HT-29 (cell line): ENCODE measurements around the gene SCAPER. TPM values are rescaled to one million over a fixed set of nuclear protein-coding genes. Genes with fewer than 3 reads are reported as not detected.
A peak's percentile ranks its signal among the peaks of the same experiment; 100 is the strongest.

Experiments used
- DNase-seq: peaks from one replicate; pipeline ENCODE4 v3.0.0-alpha.2; 2015; ENCODE audit warnings: low spot score
- total RNA-seq: library from RNA; depleted of rRNA; stranded (reverse); fragments of >200 nt; shearing (Covaris generic); gene quantifications from 2 replicates; pipeline ENCODE4 v1.2.3, GENCODE V29; 2014

SCAPER gene
- total RNA-seq, 1 experiment from 2014 or later, result 6.0 TPM

DNA sequence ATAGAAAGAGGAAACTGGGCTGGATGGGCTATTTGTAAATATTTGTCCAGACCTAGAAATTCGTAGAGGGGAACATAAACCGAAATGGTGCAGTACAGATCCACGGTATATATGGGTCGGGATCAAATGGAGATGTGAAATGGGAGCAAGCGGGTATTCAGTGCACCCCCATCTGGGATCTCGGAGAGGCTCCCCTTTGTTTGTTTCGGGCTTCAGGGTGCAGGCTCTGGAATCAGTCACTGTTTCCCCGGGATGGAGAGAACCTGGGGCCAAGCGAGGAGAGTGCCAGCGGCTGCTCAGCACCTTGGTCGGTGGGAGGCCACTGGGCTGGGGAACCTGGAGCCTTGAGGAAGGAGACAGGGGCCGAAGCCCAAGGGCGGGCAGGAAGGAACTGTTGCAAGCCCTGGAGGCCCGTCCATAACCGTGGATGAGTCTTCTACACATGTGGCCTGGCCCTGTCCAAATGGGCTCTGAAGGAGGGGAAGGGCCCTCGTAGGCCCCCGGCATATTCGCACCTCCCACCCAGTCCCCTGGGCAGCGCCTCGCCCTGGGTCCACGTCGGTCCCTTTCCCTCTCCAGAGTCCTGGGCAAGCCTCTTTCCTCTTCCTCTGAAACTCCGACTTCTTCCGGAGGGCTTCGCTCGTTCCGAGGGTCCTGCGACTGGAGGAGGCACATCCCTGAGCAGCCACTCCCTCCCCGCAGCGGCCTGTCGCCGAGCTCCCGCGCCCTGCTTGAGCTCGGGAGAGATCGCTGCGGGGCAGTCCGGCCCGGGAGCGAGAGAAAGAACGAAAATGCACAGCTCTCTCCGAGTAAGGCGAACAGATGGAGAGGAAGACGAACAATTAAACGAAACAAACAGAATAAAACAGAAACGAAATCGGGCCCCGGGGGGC lies 565.6 kb downstream of the SCAPER start:
- DNase-seq, result no peak

DNA sequence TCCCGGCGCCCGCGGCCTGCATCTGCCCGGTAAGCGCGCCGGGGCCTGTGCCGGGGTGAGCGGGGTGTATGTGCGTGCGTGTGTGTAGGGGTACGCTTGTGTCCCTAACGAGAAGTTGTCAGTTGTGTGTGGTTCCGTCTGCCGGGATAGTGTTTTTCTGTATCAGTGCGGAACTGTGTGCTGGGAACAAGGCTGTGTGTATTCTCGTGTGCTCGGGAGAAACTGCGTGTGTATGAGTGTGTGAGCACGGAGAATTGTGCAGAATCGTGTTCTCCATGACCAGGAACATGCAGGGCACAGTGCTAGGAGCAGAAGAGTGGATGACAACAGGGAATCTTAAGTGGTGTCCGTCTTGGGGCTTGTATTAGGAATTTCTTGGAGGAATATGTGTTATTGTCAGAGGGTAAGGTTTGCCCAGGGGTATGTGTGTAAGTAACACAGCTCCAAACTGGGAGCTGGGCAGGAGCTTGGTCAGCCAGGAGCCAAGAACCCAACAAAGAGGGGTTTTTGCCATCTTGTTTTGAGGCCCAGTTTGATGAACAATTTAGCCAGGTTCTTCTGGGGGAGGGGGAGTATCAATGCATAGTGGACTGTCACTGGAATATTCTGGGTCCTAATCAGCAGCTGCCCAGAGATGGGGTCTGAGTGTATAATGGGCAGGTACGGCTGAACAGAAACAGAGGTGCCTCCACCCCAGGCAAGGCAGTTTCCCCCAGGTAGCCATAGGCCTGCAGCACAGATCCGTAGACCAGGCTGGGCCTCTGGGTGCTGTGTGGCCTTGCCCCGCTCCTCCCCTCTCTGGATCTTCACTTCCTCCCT lies 566.4 kb downstream of the SCAPER start:
- no peak for DNase-seq

DNA sequence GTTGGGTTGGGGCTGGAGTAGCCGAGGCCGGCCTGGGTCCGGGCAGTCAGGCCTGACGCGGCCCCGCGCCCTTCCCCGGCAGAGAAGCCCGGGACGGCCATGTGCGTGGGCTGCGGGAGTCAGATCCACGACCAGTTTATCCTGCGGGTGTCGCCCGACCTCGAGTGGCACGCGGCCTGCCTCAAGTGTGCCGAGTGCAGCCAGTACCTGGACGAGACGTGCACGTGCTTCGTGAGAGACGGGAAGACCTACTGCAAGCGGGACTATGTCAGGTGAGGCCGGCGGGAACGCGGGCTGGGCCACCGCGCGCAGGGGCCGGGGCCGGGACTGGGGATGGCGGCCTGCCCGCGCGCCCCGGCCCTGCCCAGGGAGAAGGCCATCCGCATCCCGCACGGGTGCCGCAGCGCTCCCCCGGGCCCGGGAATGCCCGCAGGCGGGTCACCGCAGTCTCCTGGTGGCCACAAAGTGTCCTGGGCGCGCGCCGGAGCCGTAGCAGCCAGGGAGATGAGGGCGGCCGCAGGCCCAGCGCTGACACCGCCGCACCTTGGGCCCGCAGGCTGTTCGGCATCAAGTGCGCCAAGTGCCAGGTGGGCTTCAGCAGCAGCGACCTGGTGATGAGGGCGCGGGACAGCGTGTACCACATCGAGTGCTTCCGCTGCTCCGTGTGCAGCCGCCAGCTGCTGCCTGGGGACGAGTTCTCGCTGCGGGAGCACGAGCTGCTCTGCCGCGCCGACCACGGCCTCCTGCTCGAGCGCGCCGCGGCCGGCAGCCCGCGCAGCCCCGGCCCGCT lies 567.2 kb downstream of the SCAPER start:
- DNase-seq, result no peak

DNA sequence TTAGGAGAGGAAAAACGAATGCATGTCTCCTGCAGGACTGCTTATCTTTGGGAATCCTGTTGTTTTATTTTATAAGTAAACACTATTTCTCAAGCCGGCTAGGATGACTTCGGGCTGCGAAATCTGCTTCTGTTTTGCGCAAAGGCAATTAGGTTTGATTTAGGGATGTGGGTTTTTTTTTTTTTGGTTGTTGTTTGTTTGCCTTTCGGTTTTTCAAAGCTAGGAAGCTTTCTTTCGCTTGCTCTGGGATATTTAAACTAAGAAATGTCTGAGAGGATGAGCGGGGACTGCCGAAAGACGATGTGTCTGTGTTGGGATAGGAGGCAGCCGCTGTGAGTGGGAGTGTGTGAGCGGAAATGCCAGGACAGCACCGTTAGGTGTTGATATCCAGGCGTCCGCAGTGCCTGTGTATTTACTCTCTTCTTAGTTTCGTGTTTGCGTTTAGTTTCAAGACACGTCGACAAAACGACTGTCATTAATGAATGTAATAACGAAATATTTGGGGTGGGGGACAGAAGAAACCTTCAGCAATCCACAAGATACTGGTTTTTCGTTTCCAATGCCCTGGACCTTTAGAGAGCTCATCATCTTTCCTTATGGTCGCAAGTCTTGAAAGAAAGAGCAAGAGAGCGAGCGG lies 568.0 kb downstream of the SCAPER start:
- DNase-seq, result no peak

DNA sequence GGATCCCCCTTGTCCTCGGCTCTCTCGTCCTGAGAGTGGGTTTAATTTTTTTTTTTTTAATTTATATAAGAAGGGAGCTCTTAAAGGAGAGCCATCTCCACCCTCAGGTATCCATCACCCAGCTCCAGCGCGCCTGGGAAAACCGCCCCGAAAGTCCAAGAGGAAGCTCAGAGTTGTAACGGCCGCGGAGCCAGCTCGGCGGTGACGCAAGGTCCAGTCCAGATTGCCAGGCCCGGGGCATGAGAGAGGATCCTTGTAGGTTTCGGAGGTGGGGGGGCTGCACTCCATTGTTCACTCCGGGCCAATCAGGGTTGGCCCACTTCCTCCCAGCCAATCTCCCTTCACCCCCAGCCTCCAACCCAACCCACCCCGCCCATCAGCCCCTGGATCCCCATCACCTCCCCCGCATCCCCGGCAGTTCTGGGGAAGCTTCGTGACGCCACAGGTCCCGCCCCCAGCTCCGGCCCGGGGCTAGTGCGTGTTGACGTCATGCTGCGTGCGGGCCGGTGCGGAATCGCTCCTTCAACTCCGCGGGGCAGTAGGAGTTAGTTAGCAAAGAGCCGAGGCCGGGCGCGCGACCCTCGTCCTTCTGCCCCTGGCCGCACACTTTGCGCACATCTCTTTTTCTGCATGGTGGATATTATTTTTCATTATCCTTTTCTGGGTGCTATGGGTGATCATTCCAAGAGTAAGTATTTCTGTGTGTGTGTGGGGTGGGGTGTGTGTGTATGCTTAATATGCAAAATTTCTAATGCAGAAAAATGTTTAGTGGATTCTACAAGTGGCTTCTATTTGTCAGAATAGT lies 568.7 kb downstream of the SCAPER start, which contains the start of gene ISL2:
Gene ISL2, plus strand, starts transcription at position 520 of the 805 bp plus-strand sequence. Its CDS starts 111 bp downstream, at position 631.
- DNase-seq, result no peak

DNA sequence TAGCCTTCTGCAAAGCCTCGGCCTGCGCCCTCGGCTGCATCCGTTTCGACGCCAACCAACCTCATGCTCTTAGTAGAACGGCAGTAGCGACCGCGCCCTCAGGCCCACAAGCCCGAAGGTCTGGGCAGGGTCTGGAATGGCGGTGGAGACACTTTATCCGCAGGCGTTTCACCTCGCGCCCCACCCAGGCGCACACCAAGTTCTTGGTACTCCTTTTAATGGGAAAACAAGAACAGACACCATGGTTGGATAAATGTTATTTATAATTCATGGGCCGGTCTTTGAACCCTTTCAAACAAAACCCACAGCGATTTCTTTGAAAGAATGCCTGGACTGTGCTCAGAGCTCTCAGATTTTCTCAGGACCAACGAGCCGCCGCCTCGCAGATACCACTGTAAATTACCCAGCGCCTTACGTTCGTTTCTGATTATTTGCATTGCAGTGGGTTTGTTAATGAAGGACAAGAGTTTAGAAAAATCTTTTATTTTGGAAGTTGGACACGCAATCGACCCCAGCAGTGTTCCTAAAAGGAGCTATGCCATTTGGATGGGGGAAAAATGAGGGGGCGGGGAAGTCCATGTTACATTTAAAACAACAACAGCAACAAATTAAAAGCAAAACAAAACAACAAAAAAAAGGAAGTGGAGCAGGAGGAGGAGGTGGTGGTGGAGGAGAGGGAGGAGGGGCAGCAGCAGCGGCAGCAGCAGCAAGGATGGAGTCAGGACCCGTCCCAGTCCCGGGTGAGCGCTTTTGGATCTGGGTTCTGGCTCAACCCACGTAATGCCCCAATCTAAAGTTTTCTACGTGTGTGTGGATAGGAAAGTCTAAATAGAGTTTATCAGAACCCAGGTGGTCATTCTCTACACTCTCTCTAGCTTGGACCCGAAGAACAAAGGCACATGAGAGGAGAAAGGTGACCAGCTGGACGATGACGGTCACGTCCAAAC lies 569.6 kb downstream of the SCAPER start:
- no peak for DNase-seq

DNA sequence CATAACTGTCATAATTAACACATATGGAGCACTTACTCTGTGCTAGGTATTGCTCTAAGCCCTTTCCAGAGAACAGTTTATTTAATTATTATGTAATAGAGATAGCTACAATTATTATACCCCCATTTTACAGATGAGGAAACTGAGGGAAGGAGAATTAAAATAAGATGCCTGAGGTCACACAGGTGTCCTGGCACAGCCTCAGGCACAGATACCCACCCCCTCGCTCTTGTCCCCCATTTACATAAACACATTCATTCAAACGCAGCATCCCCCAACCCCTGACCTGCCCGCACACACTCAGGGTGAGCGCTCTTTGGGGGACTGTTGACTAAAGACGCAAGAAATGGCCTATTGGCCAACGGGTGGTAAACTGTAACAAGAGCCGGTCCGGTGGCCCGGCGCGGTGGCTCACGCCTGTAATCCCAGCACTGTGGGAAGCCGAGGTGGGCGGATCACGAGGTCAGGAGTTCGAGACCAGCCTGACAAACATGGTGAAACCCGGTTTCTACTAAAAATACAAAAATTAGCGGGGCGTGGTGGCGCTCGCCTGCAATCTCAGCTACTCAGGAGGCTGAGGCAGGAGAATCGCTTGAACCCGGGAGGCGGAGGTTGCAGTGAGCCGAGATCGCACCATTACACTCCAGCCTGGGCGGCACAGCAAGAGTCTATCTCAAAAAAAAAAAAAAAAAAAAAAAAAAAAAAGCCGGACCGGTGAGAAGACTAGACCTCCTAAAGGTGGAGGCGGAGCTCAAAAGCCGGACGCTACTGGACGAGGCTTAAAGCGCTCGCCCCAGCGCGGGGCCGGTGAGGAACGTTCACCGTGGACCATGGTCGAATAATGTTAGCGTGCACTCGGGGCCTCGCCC lies 570.5 kb downstream of the SCAPER start:
- DNase-seq, result no peak

DNA sequence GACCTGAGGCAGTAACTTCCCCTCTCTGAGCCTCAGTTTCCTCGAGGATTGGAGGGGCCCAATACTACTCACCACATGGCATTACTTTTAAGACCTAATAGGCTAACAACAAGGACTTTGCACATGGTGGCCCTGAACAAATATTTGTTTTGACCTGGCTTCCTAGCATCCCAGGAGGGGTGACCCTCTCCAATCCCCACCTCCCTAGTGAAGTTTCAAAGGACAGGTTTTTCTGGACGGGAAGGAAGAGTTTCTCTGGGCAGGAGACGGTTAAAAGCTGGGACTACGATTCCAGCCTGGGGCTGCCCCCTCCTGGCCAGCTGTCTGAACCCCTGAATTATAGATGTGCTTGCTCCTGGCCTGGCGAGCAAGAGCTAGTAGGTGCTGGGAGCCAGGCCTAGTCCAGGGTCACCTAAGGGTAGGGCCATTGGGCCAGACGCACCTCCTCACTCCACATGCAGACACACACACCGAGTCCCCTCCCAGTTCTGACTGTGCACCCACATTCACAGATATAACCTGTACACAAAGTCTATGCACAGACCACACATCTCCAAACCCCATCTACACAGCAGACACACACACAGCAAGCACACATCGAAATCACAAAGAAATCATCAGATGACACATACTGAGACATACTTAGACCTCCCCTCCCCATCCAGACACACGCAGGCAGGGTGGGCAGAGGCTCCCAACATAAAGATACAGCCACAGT lies 571.3 kb downstream of the SCAPER start:
- DNase-seq, result peak; percentile 82

DNA sequence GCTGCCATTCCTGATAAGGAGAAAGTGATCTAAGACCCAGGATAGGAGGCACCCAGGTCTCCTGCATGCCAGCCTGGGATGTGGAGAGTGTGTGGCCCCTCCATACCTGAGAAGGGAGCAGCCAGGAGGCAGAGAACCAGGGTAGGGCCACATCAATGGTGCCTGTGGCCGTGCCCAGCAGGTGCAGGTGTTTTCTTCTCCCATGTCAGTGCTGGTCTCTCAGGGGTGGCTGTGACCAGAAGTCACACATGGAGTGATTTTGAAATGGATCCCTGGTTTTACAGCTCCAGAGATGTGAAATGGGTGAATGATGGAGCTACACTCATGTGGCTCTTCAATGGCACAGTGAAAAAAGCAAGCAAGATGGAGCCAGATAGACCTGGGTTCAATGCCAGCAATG lies 571.8 kb downstream of the SCAPER start:
- no peak for DNase-seq

DNA sequence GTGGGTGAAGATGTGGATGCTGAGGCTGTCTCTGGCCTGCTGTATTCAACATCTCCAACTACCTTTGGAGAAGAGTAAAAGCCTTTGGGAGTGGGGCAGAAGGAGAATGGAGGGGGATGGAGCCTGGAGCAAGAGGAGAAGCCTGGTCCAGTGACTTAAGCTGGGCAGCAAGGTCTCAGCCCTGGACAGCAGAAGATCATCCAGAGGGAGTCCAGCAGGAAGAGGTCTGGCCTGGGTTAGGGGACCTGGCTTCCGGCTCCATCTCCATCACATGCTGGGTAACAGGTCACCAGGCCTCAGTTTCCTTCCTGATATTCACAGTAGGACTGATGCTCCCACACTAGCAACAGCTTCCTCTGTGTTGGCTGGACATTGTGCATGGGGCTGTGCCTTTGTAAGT lies 572.3 kb downstream of the SCAPER start:
- no peak for DNase-seq

DNA sequence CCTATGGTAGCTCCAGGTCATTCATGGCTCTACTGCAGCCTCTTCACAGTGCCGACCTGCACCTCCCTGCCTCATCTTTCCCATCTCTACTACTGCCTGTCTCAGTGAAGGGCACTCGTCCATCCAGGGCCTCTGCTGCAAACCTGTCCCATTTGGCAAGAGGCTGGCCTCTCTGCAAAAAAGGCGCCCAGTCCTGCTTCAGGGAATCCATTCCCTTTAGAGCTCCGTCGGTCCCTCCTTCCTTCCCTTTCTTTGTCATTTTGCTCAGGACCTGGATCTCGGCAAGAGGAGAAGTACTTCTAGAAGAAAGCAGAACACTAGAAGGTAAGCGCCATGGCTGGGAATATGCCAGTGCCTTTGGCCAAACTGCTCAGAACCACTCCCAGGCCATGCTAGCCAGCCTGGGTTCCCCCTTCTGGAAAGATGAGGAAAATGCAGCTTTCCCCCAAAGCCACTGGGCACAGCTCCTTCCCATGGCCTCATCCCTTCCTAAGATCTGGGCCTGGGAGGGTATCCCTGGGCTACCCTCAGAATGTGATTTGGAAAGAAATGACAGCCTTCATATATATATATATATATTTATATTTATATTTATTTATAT lies 575.0 kb downstream of the SCAPER start:
- peak; percentile 88 for DNase-seq

DNA sequence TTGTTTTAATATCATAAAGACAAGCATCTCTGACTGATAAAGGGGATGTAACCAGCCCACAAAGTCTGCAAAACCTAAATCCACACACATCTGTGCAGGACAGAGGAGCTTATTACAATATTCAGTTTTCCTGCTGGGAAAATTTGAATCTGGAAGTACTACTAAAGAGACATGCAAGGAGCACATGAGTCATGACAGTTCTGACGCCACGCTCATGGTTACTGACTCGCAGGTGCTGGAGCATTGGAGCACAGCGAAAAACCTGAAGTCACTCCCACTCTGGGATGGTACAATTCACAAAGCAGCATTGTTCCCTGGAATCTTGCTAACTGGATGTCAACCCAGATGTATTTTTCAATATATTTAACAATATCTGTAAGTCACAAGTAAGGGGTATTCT lies 576.2 kb downstream of the SCAPER start:
- no peak for DNase-seq

DNA sequence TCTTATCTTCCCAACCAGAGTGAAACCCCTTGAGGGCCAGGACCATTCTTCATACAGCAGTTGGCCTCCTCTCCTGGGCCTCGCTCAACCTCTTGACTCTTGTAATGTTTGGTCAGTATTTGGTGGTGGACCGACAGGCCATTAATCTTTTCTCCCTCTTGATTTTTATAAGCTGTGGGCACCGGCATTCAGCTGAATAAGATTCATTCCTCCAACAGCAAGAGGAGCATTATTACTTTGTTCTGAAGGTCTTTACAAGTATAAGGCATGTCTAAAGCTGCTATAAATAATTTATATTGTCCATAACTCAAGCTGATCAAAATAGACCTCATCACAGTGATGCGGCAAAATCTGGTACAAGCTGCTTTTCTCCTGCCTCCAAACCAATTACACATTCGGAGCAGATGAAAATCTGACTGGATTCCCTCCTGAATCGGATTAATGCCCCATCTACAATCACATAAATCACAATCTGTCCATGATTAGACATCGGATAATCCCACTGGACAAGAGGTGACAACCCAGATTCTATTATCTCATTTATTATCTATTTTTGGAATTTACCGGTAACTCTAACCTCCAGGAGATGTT lies 576.9 kb downstream of the SCAPER start:
- no peak for DNase-seq

DNA sequence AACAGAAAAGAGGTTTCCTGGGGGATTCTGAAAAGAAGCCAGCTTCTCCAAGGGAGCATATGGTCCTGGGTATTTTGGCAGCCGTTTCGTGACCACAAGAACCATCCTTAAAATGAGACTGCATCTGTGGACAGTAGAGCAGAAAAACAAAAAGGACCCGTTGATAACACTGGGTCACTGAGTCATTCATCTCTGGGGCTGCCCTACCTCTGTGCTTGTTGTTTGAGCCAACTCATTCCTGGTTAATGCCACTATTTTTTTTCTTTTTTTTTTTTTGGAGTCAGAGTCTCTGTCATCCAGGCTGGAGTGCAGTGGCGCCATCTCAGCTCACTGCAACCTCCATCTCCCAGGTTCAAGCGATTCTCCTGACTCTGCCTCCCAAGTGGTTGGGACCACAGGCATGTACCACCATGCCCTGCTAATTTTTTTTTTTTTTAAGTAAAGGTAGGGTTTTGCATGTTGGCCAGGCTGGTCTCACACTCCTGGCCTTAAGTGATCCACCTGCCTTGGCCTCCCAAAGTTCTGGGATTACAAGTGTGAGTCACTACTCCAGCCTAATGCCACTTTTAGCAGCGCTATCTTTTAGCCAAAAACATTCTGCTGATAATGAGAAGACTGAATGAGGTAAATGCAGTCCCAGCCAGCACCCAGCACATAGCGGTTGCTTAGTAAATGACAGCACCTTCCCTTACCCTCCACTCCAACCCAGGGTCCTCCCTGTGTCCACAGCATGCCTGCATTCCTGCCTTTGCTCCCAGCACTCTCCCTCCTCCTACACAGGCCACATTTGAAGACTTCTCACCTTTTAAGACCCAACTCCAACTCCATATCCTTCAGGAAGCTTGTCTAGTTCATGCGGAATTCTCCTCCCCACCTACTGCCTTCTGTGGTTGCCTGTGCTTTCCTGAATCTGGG lies 577.7 kb downstream of the SCAPER start:
- DNase-seq, result no peak

DNA sequence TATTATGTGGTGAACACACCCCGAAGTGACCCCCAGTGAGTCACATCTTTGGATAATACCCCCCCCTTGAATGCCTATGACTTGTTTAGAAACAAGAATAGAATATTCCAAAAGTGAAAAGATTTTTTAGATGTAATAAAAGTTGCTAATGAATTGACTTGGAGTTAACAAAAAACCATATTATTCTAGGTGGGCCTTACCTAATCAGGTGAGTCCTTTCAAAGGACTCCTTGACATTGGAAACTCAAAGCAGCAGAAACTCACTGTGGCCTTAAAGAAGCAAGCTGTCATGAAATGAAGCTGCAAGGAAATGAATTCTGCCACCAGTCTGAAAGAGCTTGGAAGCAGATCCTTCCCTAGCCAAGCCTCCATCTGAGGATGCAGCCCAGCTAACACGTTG lies 579.4 kb downstream of the SCAPER start:
- DNase-seq, result no peak

DNA sequence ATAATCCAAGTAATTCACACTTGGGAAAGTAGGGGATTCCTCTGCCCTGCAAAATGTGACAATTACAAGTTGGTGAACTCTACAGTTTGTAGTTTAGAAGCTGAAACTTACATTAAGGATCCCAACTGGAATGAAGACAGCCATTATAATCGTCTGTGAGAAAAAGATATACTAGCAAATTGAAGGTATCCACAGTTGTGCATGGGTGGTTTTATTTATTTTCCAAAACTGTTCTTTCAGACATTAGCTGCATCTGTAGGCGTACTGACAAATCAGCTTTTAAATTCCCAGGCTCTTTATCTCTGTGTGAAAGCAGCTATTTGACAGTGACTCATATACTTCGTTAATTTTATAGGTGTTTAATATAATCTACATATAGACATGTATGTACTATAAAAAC lies 581.1 kb downstream of the SCAPER start:
- DNase-seq, result no peak
